Measurements from ENCODE around the gene IRF2BP1.

Gene IRF2BP1

DNA sequence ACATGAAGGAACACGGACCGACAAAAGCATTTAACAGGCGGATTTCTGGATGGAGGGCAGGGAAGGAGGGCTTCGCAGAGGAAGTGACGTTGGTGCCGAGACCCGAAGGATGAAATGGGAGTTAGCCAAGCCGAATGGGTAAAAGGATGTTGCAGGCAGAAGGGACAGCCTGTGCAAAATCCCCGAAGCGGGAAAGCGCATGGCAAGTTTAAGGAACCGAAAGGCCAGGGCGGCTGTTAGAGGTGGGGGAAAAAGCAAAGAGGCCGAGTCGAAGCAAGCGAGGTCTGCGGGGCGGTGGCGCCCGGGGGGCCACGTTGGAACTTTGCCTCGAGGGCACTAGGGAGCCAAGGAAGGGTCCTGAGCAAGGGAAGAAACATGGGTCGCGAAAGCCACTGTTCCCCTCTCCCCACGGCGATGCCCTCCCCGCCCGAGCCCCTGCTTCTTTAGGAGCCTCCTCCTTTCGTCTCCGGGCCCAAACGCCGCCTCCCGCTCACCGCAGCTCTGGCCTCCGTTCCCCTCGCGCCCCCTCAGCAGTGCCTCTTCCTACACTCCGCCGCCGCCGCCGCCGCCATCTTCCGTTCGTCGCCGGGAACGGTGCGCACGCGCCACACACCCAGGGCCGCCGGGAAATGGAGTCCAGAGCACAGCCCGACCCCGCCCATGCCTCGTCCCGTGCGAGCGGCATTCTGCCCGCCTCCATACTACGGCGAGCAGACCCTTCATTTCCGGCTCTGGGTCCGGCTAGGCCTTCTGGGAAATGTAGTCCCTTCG, 23.2 kb downstream of the IRF2BP1 start, which contains the start of gene SYMPK:
SYMPK (minus strand) TSS at position 584 of the 771 bp plus-strand sequence. CDS start 8,652 bp downstream, outside the sequence.
- POLR2A ChIA-PET: interaction anchor here (0.6 to 3.7 kb wide), 19 partner anchors 9 to 738 kb away, joined by 3 to 39 read pairs (median 4); partner anchors contain the start of genes CALM3, CCDC61, CCDC8 and IRF2BP1
- TF ChIP-seq CTCF (tag by site-specific recombination; IDR thresholded peaks at IDR 0.05) (no peak; the same call in 1 of the 2 replicates), ZSCAN23 (tag by site-specific recombination; IDR thresholded peaks at IDR 0.05) (0 out of 2 replicates have a peak, but pooled peaks have one; percentile 24), ZNF843 (tag by site-specific recombination; IDR thresholded peaks at IDR 0.05) (peak; percentile 27; the same call in 1 of the 2 replicates), ZNF548 (tag by site-specific recombination; IDR thresholded peaks at IDR 0.05) (no peak), ZNF629 (tag by site-specific recombination; IDR thresholded peaks at IDR 0.05) (peak; percentile 74), ZNF391 (tag by site-specific recombination; IDR thresholded peaks at IDR 0.05; ENCODE audit: borderline replicate concordance, low read depth) (no peak), ZBTB1 (tag by site-specific recombination; IDR thresholded peaks at IDR 0.05) (no peak), ZBTB21 (tag by site-specific recombination; IDR thresholded peaks at IDR 0.05) (peak; percentile 70; the same call in 1 of the 2 replicates), ZNF660 (tag by site-specific recombination; IDR thresholded peaks at IDR 0.05) (peak; percentile 67; the same call in 1 of the 2 replicates), PATZ1 (tag by site-specific recombination; IDR thresholded peaks at IDR 0.05) (peak; percentile 90), ZSCAN18 (tag by site-specific recombination; IDR thresholded peaks at IDR 0.05) (peak; percentile 57; the same call in 1 of the 2 replicates), ZNF639 (tag by site-specific recombination; IDR thresholded peaks at IDR 0.05) (no peak), ZNF114 (tag by site-specific recombination; IDR thresholded peaks at IDR 0.05) (no peak)
- TF ChIP-seq, protein P1, sequence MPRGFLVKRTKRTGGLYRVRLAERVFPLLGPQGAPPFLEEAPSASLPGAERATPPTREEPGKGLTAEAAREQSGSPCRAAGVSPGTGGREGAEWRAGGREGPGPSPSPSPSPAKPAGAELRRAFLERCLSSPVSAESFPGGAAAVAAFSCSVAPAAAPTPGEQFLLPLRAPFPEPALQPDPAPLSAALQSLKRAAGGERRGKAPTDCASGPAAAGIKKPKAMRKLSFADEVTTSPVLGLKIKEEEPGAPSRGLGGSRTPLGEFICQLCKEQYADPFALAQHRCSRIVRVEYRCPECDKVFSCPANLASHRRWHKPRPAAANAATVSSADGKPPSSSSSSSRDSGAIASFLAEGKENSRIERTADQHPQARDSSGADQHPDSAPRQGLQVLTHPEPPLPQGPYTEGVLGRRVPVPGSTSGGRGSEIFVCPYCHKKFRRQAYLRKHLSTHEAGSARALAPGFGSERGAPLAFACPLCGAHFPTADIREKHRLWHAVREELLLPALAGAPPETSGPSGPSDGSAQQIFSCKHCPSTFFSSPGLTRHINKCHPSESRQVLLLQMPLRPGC (tag by site-specific recombination; IDR thresholded peaks at IDR 0.05): no peak
- TF ChIP-seq, protein P2, sequence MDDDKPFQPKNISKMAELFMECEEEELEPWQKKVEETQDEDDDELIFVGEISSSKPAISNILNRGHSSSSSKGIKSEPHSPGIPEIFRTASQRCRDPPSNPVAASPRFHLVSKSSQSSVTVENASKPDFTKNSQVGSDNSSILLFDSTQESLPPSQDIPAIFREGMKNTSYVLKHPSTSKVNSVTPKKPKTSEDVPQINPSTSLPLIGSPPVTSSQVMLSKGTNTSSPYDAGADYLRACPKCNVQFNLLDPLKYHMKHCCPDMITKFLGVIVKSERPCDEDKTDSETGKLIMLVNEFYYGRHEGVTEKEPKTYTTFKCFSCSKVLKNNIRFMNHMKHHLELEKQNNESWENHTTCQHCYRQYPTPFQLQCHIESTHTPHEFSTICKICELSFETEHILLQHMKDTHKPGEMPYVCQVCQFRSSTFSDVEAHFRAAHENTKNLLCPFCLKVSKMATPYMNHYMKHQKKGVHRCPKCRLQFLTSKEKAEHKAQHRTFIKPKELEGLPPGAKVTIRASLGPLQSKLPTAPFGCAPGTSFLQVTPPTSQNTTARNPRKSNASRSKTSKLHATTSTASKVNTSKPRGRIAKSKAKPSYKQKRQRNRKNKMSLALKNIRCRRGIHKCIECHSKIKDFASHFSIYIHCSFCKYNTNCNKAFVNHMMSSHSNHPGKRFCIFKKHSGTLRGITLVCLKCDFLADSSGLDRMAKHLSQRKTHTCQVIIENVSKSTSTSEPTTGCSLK (tag by site-specific recombination; IDR thresholded peaks at IDR 0.05): no peak
- TF ChIP-seq, protein P3, sequence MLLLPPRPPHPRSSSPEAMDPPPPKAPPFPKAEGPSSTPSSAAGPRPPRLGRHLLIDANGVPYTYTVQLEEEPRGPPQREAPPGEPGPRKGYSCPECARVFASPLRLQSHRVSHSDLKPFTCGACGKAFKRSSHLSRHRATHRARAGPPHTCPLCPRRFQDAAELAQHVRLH (tag by site-specific recombination; IDR thresholded peaks at IDR 0.05): 0 out of 2 replicates have a peak, but pooled peaks have one; percentile 24
- TF ChIP-seq, protein P4, sequence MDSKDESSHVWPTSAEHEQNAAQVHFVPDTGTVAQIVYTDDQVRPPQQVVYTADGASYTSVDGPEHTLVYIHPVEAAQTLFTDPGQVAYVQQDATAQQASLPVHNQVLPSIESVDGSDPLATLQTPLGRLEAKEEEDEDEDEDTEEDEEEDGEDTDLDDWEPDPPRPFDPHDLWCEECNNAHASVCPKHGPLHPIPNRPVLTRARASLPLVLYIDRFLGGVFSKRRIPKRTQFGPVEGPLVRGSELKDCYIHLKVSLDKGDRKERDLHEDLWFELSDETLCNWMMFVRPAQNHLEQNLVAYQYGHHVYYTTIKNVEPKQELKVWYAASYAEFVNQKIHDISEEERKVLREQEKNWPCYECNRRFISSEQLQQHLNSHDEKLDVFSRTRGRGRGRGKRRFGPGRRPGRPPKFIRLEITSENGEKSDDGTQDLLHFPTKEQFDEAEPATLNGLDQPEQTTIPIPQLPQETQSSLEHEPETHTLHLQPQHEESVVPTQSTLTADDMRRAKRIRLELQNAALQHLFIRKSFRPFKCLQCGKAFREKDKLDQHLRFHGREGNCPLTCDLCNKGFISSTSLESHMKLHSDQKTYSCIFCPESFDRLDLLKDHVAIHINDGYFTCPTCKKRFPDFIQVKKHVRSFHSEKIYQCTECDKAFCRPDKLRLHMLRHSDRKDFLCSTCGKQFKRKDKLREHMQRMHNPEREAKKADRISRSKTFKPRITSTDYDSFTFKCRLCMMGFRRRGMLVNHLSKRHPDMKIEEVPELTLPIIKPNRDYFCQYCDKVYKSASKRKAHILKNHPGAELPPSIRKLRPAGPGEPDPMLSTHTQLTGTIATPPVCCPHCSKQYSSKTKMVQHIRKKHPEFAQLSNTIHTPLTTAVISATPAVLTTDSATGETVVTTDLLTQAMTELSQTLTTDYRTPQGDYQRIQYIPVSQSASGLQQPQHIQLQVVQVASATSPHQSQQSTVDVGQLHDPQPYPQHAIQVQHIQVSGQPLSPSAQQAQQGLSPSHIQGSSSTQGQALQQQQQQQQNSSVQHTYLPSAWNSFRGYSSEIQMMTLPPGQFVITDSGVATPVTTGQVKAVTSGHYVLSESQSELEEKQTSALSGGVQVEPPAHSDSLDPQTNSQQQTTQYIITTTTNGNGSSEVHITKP (tag by site-specific recombination; IDR thresholded peaks at IDR 0.05): peak; percentile 74

More for the DNA sequence above, 23.2 kb downstream of the IRF2BP1 start, which contains the start of gene SYMPK:
- Histone ChIP-seq H3K36me3 (ENCODE audit: control insufficient read depth in 2 of 2, insufficient read depth in 1 of 2, low read length in 2 of 2) (peaks cover 20 to 40% of the 10 kb centered on the region in 2 experiments), H3K9me3 (ENCODE audit: control insufficient read depth, insufficient read depth, low read depth, low read length) (no peaks in the 10 kb centered on the region), H3K4me1 (ENCODE audit: control insufficient read depth, insufficient read depth, low read length) (peaks cover 10% of the 10 kb centered on the region), H3K27ac (ENCODE audit: extremely low read depth, low read depth, low read length) (peak within 1 kb of the TSS; percentile 83), H3K4me3 (ENCODE audit: low read depth, low read length) (peak within 1 kb of the TSS; percentile 71)
- CTCF ChIA-PET: interaction anchor here (0.6 to 6.6 kb wide), 9 partner anchors 20 to 368 kb away, joined by 3 to 91 read pairs (median 4); partner anchors contain the start of genes IRF2BP1 and MYPOP

Data from HEK293 (cell line).